Ovary (tissue), 3 donors: ENCODE data around the gene ERBIN.

Source experiments
- EP300 ChIP-seq: sonication (generic); formaldehyde crosslinking; IDR thresholded peaks from one replicate; pipeline ENCODE4 v1.6.1; 2017; ENCODE audit warnings: antibody characterized with exemption
- POLR2A ChIP-seq: fragments of 450-650 bp; IDR thresholded peaks from one replicate; pipeline ENCODE4 v1.6.1; 2017; ENCODE audit warnings: antibody characterized with exemption, mild to moderate bottlenecking, moderate library complexity
- TF ChIP-seq, protein P1 (sequence below), 3 donors: fragments of 450-650 bp in 2 of 3; fragments of 200-600 bp in 1 of 3; IDR thresholded peaks; one replicate each; pipeline versions ENCODE4 v1.5.1 to v1.8.0; 2016 to 2022; ENCODE audit warnings: antibody characterized with exemption in 3 of 3, mild to moderate bottlenecking in 1 of 3
- donor health status: DM: no; HTN: no; CAD: no.

DNA sequence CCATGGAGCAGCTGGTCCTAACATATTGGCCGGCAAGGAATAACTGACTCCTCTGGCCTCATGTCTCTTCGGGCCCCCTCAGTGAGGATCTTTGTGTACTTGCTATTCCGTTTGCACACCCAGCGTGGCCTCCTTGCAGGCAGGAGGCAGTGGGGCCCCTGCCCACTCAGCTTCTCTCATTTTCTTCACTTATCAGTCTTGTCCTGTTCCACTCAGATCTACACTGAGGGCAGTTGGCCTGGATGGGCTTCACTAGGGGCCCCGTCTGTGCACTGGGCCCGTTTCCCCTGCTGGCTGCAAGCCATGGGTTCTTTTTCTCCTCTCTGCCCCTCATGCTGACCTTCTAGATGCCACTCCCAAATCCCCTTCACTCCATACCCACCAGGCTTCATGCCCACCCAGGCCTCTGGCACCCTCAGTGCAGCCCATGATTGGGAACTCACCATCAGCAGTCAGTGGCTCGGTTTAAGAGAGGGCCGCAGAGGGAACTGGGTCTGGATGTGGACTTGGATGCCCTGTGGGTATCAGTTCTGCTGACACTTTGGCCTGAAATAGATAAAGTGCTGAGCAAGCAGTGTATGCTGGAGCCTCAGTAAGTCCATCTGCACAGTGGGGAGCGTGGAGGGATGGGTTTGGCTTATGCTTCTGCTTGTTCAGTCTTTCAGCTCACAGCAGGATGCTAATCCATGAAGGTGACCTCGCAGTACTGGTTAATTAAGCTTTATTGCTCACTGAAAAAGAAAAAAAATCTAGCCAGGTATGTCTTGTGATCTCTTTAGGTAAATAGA, 57.9 kb downstream of the ERBIN start:
- TF ChIP-seq, protein P1, sequence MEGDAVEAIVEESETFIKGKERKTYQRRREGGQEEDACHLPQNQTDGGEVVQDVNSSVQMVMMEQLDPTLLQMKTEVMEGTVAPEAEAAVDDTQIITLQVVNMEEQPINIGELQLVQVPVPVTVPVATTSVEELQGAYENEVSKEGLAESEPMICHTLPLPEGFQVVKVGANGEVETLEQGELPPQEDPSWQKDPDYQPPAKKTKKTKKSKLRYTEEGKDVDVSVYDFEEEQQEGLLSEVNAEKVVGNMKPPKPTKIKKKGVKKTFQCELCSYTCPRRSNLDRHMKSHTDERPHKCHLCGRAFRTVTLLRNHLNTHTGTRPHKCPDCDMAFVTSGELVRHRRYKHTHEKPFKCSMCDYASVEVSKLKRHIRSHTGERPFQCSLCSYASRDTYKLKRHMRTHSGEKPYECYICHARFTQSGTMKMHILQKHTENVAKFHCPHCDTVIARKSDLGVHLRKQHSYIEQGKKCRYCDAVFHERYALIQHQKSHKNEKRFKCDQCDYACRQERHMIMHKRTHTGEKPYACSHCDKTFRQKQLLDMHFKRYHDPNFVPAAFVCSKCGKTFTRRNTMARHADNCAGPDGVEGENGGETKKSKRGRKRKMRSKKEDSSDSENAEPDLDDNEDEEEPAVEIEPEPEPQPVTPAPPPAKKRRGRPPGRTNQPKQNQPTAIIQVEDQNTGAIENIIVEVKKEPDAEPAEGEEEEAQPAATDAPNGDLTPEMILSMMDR (IDR thresholded peaks at IDR 0.05): no peak
- TF ChIP-seq POLR2A (no peak), EP300 (no peak)
